Retinal pigment epithelial cell (primary cell): Measurements from ENCODE around the gene CLSTN2.

Experiments
- DNase-seq: peaks from one replicate; pipeline ENCODE4 v3.0.0-alpha.2; 2010; ENCODE audit warnings: low read depth
- H3K4me3 ChIP-seq: 2 replicates; pipeline ENCODE4 v1.5.1; 2011; ENCODE audit warnings: mild to moderate bottlenecking, low read length, control low read depth, moderate library complexity
- CTCF ChIP-seq: conservative IDR thresholded peaks from 2 replicates; pipeline ENCODE4 v1.5.1; 2011; ENCODE audit warnings: low read depth, low read length, control low read depth, inconsistent platforms

The CLSTN2 gene

GRCh38 chr3:140273542-140274195, 338.7 kb downstream of the CLSTN2 start:
- no peak overlapping the region for H3K4me3 ChIP-seq
- no peak for DNase-seq
- no peak for TF ChIP-seq CTCF

- DNase-seq, result no peak
- TF ChIP-seq CTCF, result no peak
- H3K4me3 ChIP-seq, result no peak overlapping the region
Observed at GRCh38 chr3:140274429-140274828, 339.4 kb downstream of the CLSTN2 start.

GRCh38 chr3:140276703-140277102, 341.7 kb downstream of the CLSTN2 start:
- TF ChIP-seq CTCF, result peak; percentile 70
- H3K4me3 ChIP-seq, result no peak overlapping the region
- peak; percentile 54 for DNase-seq

- no peak for DNase-seq
- TF ChIP-seq CTCF, result no peak
- H3K4me3 ChIP-seq, result no peak overlapping the region
Observed at GRCh38 chr3:140277886-140278285, 342.9 kb downstream of the CLSTN2 start.

- no peak for TF ChIP-seq CTCF
- H3K4me3 ChIP-seq, result no peak overlapping the region
- DNase-seq, result no peak
Observed at GRCh38 chr3:140284372-140284771, 349.4 kb downstream of the CLSTN2 start.

GRCh38 chr3:140285380-140285779, 350.4 kb downstream of the CLSTN2 start:
- no peak for TF ChIP-seq CTCF
- DNase-seq, result no peak
- H3K4me3 ChIP-seq, result no peak overlapping the region

GRCh38 chr3:140288595-140288994, 353.6 kb downstream of the CLSTN2 start:
- TF ChIP-seq CTCF, result no peak
- H3K4me3 ChIP-seq, result no peak overlapping the region
- DNase-seq, result peak; percentile 76
